AG09319 (cell line): ENCODE measurements around the gene MGME1.
"Not testable (repeated sequence)": the region's sequence is repeated elsewhere in the genome, so short reads cannot be mapped to it uniquely, and the experiment has no call there.

Source experiments
- DNase-seq: peaks from one replicate; pipeline ENCODE4 v3.0.0-alpha.2; 2010; ENCODE audit warnings: low read depth; ENCODE audit errors: extremely low read depth
- CTCF ChIP-seq: IDR thresholded peaks from 2 replicates; pipeline ENCODE4 v1.5.1; 2011; ENCODE audit warnings: low read depth, mild to moderate bottlenecking, inconsistent platforms, low read length, moderate library complexity

The MGME1 gene

GRCh38 chr20:18024606-18025127 is 55.8 kb downstream of the MGME1 start:
- no peak for TF ChIP-seq CTCF
- no peak for DNase-seq

- DNase-seq, result not testable (repeated sequence)
These were observed 58.2 kb downstream of the MGME1 start for GRCh38 chr20:18027011-18027410.

GRCh38 chr20:18030020-18030419 is 61.2 kb downstream of the MGME1 start:
- TF ChIP-seq CTCF, result no peak
- no peak for DNase-seq

DNA sequence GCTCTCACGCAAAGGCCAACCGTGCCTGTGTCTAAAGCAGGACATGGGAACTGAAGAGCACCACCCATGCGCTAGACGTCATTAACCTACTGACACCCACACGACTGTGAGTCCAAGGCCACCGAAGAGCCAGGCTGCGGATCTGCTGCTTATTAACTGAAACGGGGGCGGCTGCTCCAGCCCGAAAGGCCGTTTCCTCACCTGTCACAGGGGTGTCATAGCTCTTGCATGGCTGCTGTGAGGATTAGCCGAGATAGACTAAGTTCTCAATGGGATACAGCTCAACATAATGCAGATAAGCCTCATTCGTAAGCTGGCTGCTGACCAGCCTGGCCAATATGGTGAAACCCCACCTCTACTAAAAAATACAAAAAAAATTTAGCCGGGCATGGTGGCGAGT is 62.2 kb downstream of the MGME1 start:
- no peak for DNase-seq
- no peak for TF ChIP-seq CTCF

DNA sequence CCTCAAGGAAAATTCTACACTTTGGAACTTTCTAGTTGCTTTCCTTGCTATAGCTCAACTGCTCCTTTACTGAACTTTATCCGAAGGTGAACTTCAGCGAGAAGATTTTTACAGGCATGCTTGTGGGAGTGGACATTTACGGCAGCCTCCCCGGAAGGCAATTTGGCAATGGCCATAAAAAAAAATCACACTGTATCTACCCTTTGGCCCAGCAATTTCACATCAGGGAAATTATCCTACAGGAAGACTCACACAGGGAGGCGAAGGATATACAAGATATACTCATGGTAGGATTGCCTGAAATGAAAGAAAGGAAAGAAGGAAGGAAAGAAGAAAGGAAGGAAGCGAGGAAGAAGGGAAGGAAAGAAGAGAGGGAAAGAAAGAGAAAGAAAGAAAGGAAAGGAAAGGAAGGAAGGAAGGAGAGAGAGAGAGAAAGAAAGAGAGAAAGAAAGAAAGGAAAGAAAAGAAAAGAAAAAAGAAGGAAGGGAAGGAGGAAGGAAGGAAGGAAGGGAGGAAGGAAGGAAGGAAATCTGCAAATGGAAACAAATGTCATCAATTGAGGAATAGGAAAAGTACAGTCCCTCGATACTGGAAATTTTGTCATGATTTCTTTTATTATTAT is 63.2 kb downstream of the MGME1 start:
- TF ChIP-seq CTCF, result no peak
- DNase-seq, result no peak

DNA sequence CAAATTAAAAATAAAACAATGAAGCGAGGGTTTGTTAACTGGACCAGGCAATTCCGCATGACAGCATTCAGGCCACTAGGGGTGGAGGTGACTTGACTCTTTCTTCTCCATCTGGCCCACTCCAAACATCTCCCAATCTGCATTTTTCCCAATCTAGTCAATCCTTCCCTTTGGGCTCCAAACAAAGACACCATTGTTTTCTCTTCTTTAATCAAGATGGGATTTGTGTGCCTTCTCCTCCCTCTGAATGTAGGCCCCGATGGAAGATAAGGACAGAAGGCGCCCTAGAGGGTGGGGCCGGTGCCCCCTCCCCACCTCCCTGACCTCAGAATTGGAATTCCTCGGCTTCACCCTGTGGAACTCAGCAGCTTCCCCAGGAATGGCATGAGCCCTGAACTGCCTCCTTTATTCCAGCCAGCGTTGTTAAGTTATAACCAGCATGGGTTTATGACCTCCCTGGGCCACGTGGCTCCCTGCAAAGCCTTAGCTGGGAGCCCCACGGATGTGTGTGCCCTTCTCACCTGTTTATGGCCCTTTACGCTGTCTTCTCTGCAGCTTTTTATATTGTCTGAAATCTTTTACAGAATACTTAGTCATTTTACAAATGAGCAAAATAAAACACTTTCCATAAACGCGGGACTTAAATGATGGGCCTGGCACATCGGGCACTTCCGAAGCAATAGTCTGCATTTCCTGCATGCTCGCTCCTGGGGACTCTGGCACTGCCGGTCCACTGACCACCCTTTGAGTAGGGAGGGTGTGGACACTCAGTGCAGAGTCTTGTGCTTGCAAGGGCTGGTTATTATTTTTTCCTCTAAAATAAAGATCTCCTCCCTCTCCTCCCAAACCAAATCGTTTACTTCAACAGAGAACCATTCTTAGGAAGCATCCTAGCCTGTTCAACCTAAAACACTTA is 64.4 kb downstream of the MGME1 start:
- no peak for DNase-seq
- no peak for TF ChIP-seq CTCF

- no peak for TF ChIP-seq CTCF
- no peak for DNase-seq
These were observed 65.2 kb downstream of the MGME1 start for GRCh38 chr20:18034039-18034438.
